COLO829 (cell line): ENCODE results near the gene ANKRD11.
"Not testable (repeated sequence)": the region's sequence is repeated elsewhere in the genome, so short reads cannot be mapped to it uniquely, and the experiment has no call there.

Experiments used
- DNase-seq: peaks from one replicate; pipeline ENCODE4 v3.0.0; 2012; ENCODE audit warnings: low spot score

Gene ANKRD11

DNA sequence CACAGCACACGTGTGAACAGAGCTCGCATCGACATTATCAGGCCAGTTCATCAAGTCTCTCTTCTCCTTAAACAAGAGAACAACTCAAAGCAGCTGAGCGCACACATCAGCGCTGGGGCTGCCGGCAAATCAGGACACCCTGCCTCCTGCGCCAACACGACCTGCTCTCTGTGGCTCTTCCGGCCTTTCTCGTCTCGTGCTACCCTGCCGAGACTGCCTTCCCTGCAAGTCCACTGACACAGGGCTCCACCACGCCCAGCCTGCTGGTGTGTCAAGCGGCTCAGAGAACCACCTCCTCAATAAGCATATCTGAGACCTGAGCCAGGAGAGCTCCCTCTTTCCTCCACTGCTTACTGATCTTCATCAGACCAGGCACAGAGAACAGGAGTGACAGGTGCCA lies 176.0 kb downstream of the ANKRD11 start:
- DNase-seq: no peak

DNA sequence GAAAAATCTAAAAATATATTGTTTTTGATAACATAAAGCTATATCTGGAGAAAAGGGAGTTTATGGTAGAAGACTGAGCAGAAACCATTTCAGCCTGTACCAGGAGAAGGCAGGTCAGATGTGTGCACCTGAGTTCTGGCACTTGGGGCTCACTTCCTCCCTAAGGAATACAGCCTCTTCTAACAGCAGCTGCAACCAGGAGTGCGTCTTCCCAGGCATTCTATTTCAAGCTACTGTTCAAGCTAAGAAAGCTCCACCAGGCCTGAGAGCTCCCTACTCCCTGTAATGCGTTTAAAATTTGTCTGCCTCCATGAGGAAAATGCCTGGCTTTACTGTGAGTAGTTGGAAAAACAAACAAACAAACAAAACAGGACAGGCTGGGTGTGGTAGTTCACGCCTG lies 176.8 kb downstream of the ANKRD11 start:
- DNase-seq: no peak

DNA sequence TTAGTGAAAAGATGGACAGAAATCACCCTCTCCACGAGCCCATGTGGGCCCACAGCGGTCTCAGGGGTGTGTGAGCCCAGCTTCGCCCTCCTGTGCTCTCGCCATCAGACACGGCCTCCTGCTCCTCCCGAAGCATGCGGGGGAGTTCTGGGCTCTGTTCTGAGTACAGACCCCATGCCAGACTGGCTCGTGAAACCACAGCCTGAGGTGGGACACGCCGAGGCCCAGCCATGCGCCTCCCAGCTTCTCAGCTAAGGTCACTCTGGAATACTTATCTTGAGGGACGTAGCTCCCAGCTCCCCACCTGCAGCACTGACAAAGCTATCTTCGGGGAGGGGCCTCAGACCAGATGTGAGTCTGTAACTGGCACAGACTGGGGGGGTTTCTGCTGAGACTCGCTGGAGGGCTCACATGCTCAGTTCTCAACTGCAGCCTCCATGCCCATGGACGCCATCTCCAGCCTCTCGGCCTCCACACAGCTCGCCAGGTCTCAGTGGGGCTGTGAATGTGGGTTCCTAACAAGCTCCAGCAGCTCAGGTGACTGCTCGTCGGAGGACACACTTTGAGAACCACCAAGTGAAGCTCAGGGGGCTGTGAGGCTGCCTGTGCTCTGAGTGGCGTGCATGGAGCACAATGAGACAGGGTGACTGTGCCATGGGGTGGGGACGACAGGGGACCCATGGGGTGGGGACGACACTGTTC lies 177.6 kb downstream of the ANKRD11 start:
- DNase-seq: no peak

DNA sequence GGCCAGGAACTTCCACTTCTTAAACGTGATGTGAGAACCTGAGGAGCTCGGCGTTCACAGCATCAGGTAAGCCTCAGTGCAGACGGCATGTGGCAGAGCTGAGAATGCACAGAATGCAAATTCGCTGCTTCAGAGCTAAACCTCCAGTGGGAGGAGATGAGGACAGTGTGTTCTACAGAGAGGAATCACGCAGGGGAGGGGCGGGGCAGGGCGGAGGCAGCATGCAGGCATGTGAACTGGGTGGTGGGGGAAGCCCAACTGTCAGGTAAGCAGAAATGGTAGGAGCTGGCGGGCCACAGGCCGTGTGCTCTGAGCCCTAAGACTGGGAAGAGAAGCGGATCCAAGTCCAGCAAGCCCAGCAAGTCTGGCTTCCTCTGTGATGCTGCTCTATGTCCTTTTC lies 178.2 kb downstream of the ANKRD11 start:
- no peak for DNase-seq

DNA sequence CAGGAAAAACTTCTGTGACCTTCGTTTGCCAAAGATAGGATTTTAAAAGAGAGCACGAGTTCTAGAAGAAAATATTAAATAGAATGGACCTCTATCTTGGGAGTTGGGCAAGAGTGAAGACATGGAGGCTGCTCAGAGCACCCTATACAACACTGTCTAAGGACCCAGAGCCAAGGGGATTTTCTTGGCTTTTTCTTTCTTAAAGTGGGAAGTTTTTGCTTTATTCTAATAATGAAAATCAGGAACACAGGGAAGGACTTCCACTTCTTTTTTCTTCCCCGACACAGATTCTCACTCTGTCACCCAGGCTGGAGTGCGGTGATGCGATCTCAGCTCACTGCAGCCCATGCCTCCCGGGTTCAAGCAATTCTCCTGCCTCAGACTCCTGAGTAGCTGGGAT lies 178.7 kb downstream of the ANKRD11 start:
- no peak for DNase-seq

DNA sequence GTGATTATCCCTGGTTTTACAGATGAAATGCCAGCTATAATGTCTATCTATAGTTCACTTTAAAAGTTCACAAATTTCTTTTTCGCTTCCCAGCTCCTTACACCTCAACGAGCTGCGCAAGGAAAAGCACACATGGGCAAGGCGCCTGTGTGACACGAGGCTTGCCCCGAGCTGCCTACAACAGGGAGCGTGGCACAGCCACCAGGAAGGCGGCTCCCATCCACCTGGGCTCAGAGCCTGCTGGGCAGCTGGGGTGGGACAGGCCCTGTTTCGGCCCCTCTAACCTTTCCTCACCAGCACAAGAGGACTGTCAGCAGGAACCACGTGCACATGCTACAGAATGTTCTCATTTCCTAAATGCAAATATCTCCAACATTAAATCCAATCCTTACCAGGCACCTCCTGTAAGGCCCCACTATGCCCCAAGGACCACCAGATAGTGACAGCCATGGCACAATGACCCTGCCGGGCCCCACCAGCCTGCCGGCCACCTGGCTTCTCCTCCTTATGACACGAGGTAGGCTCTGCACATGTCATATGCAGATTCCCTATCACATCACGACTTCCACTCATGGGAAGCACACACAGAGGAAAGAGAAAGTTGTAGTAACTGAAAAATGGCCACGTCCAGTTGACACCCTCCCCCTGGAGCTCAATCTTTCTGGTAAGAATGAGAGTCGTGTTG lies 180.8 kb downstream of the ANKRD11 start:
- no peak for DNase-seq

DNA sequence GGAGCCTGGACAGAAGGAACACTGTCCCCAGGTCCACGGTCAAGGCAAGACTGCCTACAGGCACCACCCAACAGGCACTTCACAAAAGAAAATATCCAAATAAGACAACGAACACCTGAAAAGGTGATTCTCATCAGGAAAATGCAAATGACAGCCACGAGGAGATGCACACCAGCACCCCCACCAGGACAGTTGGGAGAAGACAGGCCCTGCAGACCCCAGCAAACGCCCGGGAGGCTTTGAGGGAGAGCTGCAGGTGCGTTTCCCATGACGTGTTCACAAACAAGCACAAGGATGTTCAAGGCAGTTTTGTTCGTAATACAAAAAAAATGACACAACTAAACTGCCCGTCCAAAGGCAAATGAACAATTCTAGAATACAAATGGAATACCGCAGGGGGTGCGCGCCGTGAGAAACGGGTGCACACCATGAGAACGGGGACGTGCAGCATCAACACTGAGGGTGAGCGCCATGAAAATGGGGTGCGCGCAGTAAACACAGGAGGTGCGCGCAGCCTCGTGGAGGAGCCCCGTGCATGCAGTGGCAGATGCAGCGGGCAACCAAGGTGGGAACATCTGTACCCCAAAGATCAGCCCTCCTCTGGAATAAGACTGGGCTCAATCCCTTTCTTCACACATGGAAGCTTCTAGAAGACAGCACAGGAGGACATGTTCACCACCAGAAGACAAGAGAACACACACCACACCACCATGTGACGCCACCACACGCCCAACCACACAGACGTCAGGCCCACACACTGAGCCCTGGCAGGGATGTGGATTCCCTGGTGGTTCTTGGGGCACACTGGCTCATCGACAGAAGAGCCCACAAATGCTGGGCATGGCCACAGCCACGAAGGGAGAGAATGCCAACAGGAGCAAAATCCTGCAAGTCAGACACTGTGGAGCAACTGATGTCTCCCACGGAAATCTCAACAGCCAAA lies 181.7 kb downstream of the ANKRD11 start:
- no peak for DNase-seq

DNA sequence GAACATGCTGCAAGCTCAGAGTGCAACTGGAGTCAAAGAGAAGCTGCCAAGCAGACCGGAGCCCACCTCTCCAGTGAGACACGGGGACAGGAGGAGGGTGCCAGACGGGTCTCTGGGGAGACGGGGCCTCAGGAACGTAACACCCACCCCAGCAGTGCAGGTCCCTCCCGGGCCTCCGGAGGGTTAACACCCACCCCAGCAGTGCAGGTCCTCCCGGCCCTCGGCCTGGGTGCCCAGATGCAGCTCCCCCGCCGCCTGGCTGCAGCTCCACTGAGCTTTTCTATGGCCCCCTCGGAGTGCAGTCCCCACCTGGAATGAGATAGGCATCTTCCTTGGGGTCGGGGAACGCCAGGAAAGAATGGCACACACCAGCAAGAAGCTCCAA lies 182.9 kb downstream of the ANKRD11 start:
- no peak for DNase-seq

DNA sequence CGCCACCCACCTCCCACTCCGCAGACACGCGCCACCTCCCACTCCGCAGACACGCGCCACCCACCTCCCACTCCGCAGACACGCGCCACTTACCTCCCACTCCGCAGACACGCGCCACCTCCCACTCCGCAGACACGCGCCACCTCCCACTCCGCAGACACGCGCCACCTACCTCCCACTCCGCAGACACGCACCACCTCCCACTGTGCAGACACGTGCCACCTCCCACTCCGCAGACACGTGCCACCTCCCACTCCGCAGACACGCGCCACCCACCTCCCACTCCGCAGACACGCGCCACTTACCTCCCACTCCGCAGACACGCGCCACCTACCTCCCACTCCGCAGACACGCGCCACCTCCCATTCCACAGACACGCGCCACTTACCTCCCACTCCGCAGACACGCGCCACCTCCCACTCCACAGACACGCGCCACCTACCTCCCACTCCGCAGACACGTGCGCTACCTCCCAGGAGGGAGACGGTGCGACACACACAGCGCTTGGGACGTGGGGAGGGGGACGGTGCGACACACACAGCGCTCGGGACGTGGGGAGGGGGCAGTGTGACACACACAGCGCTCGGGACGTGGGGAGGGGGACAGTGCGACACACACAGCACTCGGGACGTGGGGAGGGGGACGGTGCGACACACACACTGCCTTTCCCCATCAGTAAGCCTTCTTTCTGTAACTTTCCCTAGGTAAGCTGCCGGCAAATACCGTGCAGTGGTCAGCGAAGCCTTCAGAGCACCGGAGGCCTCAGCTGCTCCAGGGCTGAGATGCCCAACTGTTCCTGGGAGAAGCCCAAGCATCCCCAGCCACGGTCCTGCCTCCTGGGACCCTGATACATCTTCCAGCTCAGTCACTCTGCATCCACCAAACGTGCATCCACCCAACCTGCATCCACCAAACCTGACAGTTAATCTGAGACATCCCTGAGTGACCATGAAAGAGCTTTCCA lies 183.6 kb downstream of the ANKRD11 start:
- DNase-seq: not testable (repeated sequence)

DNA sequence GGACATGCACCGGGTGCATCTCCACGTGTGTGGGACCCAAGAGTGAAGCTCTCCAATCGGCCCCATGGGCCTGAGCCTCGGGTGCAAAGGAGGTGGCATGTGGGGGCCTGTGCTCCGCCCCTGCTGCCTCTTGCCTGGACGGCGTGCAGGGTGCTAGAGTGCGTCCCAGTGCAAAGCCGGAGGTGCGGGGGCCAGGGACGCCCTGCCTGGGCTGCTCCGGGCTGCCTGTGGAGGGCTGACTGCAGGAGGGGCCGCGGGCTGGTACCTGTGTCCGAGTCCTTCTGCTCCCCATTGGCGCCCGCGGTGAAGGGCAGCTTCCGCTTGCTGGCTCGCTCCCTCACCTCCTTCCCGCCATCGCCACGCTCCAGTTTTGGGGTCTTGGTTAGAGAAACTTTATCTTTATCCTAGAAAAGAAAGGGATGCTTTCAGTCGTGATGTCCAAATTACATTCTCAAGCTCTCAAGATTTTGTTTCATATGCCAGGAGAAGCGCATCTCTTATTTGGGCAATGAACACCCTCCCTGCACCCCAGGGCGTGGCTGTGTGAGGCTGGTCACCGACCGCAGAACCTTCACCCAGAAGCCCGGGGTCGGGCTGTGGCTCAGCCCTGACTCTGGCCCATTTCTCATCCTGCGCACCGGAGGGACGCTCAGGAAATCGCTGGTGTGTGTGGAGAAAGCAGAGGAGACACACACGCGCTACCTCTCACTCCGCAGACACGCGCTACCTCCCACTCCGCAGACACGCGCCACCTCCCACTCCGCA lies 185.2 kb downstream of the ANKRD11 start:
- DNase-seq: no peak

DNA sequence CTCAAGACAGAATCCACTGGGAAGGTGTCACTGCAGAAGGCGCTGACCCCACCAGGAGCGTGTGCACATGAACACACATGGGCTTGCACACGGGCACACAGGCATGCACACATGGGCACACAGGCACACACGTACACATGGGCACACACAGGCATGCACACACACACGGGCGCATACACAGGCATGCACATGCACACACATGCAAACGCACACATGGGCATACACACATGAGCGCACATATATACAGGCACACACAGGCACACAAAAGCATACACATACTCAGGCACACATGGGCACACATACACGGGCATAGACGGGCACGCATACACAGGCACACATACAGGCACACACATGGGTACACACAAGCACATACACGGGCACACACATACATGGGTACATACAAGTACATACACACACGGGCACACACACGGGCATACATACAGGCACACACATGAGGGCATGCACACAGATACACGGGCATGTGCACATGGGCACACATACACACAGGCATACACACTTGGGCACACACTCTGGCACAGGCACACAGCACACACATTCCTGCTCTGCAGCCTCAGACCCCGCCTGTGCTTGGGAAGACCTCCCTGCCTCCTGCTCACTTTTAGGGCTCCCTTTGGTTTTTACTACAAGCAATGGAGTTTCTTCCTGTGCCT lies 186.0 kb downstream of the ANKRD11 start:
- no peak for DNase-seq

DNA sequence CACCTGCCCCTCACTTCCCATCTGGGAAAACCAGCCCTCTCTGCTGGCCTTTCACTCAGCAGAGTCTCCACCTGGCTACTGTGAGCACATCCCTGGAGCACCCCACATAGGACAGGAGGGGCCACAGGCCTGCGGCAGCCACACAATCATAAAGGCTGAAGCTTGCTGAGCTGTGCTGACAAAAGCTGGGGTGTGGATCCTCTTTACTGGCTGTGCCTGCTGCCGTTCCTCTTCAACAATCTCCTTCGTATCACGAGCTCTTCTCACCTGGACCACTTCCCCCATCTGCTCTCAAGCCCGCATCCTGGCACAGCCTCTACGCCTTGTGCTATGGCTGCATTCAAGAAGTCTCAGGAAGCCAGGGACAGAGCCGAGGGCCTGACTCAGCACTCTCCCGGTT lies 186.7 kb downstream of the ANKRD11 start:
- DNase-seq: no peak

DNA sequence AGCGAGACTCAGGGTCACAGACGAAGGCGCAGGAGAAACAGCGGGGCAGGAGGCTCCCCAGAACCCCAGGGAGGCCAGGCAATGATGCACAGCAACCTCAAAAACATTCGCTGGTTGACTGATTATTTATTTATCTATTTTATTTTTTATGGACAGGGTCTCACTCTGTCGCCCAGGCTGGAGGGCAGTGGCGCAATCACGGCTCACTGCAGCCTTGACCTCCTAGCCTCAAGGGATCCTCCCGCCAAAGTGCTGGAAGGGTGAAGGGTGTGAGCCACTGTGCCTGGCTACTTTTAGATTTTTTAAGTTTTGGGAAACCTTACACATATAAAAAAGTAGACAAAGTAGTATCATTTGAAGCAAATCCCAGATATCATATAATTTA lies 189.4 kb downstream of the ANKRD11 start:
- no peak for DNase-seq

DNA sequence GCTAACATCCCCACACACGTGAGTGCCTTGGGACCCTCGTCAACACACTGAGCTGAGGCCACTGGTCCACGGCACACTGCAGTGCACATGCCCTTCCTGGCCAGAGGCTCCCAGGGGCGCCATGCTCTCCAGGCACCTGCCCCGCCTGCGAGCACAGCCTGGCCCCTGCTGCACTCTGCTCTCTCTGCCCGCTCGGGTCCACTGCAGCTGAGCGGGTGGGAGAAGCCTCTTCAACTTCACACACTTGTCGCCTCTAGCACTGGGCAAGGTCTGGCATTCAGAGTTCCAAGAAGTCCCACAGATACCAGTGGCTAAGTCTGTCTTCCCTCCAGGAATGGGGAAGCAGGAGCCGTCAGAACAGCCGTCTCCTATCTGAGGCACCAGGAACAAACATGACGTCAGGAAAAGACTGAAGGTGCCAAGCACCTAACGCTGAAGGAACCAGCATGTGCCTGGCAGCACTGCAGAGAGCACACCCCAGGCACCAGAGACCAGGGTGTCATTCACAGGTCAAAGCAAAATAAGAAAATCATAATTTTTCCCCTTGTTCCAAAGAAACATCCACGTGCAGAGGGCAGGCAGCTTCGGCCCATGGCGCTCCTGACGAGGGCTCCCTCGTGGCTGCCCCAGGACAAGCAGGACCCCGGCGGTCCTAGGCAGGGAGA lies 189.9 kb downstream of the ANKRD11 start:
- DNase-seq: no peak

DNA sequence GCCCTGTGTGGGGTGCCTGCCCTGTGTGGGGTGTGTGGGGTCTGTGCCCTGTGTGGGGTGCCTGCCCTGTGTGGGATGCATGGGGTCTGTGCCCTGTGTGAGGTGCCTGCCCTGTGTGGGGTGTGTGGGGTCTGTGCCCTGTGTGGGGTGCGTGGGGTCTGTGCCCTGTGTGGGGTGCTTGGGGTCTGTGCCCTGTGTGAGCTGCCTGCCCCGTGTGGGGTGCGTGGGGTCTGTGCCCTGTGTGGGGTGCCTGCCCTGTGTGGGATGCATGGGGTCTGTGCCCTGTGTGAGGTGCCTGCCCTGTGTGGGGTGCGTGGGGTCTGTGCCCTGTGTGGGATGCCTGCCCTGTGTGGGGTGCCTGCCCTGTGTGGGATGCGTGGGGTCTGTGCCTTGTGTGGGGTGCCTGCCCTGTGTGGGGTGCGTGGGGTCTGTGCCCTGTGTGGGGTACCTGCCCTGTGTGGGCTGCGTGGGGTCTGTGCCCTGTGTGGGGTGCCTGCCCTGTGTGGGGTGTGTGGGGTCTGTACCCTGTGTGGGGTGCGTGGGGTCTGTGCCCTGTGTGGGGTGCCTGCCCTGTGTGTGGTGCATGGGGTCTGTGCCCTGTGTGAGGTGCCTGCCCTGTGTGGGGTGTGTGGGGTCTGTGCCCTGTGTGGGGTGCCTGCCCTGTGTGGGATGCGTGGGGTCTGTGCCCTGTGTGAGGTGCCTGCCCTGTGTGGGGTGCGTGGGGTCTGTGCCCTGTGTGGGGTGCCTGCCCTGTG lies 190.8 kb downstream of the ANKRD11 start:
- DNase-seq: not testable (repeated sequence)

DNA sequence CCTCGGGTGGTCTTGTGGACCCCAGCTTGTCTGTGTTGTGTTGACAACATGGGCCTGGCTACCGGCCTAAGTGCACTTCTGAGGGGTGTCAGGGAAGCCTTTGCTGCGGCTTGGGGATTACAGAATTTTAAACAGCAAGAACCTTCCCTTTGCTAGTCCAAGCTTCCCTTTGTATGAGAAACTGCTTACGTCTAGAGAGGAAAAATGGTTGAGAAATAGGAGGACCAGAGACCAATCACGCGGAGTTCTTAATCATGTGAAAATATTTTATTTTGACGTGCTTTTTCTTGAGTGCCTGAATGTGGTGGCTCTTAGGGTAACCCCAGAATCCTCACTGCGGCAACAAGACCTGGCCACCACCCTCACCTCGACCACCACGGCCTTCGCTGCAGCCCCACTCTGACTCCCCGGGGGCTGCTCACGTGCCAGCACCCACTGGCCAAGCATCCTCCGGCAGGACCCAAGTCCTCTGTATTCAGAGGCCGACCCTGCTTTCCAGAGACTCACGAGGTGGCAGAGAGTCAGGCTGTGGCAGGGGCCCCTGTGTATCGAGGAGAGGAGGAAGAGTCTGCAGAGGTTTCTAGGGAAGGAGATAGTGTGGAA lies 191.6 kb downstream of the ANKRD11 start:
- DNase-seq: no peak

DNA sequence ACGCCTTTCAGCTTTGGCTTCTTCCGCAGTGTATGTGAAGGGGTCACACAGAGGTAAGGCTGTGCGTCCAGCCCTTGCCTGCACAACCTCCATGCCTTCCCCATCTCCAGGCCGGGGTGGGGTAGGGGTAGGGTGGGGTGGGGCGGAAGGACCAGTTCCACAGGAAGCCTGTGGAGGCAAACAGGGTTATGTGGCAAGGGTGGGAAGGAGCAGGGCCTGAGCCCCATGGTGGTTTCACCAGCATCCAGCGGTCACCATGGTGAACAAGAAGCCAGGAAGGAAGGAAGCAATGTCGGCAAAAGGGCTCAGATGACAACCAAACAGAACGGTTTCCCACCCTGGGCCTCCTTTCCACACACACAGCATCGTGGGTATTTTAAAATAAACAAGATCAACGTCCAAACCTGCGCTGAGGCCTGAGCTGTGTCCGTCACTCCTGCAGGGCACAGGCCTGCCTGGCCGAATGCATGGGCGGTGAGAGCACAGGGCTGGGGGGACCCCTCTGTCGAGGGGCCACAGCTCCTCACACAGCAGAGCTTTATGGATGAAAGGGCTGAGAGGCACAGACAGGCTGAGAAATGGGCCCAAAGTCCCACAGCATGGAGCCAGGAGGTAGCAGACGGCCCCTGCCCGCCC lies 192.3 kb downstream of the ANKRD11 start:
- DNase-seq: no peak
